Measurements from ENCODE around the gene SKP1.

DNA sequence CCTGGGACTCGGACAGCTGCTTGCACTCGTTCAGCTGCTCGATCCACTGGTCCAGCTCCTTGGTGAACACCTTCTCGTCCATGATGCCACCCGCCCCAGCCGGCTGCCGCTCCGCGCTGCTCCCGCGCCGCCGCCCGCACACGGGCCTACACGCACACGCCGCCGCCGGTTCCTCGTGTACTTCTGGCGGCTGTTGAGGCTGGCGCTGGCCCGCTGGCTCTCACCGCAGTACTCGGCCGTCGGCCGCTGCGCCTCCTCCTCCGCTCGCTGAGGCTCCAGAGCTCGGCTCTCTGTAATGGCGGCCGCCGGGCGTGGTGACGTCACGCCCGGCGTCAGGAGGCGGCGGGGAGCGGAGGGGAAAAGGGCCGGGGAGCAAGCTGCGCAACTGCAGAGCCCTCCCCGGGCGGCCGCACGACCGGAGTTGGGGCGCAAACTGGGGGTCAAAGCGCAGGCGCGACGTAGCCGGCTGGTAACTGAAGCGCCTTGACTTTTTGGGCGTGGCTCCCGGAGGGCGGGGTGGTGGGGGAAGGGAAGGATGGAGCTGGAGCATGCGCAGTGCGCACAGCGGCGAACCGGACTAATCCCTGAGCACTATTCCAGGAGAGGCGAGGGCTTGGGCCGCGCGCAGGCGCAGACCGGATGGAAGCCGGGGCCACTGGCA is 49.2 kb upstream of the SKP1 start, which contains the start of gene PPP2CA:
- TF ChIP-seq, protein P1, sequence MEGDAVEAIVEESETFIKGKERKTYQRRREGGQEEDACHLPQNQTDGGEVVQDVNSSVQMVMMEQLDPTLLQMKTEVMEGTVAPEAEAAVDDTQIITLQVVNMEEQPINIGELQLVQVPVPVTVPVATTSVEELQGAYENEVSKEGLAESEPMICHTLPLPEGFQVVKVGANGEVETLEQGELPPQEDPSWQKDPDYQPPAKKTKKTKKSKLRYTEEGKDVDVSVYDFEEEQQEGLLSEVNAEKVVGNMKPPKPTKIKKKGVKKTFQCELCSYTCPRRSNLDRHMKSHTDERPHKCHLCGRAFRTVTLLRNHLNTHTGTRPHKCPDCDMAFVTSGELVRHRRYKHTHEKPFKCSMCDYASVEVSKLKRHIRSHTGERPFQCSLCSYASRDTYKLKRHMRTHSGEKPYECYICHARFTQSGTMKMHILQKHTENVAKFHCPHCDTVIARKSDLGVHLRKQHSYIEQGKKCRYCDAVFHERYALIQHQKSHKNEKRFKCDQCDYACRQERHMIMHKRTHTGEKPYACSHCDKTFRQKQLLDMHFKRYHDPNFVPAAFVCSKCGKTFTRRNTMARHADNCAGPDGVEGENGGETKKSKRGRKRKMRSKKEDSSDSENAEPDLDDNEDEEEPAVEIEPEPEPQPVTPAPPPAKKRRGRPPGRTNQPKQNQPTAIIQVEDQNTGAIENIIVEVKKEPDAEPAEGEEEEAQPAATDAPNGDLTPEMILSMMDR (conservative IDR thresholded peaks at IDR 0.05 in 1 of 2, IDR thresholded peaks at IDR 0.05 in 1 of 2; ENCODE audit: extremely low read depth in 1 of 2, insufficient read depth in 1 of 2, low read depth in 1 of 2, low read length in 2 of 2): no peak
- no peak for TF ChIP-seq EZH2 (IDR thresholded peaks at IDR 0.05; ENCODE audit: borderline replicate concordance, low read length)
